ENCODE data around the gene PWP1.

The PWP1 gene

GRCh38 chr12:107730618-107731341 lies 45.2 kb downstream of the PWP1 start:
- WGBS, 2 experiments, result 88 to 96% methylated on average over 4 of the region's 4 CpGs
- Histone ChIP-seq H3K9me3 (ENCODE audit: control insufficient read depth, low read length) (no peaks in the 10 kb centered on the region), H3K36me3 (ENCODE audit: control insufficient read depth, insufficient read depth, low read length) (peaks cover 21% of the 10 kb centered on the region), H3K27ac (ENCODE audit: insufficient read depth, low read depth, low read length, poor library complexity, severe bottlenecking) (no peak overlapping the region), H3K4me1 (ENCODE audit: control insufficient read depth, insufficient read depth, low read length) (no peaks in the 10 kb centered on the region), H3K27me3 (ENCODE audit: control insufficient read depth, insufficient read depth, low read length, poor library complexity, severe bottlenecking) (no peaks in the 10 kb centered on the region), H3K4me3 (ENCODE audit: insufficient read depth, low read depth, low read length) (no peak overlapping the region)

GRCh38 chr12:107731366-107731765 lies 45.8 kb downstream of the PWP1 start:
- no peaks in the 10 kb centered on the region for H3K27me3 ChIP-seq (ENCODE audit: control insufficient read depth, insufficient read depth, low read length, poor library complexity, severe bottlenecking)

GRCh38 chr12:107732365-107732764 lies 46.8 kb downstream of the PWP1 start:
- Histone ChIP-seq H3K9me3 (ENCODE audit: control insufficient read depth, low read length) (no peaks in the 10 kb centered on the region), H3K36me3 (ENCODE audit: control insufficient read depth, insufficient read depth, low read length) (peaks cover 37% of the 10 kb centered on the region), H3K27me3 (ENCODE audit: control insufficient read depth, insufficient read depth, low read length, poor library complexity, severe bottlenecking) (no peaks in the 10 kb centered on the region), H3K4me3 (ENCODE audit: insufficient read depth, low read depth, low read length) (no peak overlapping the region), H3K27ac (ENCODE audit: insufficient read depth, low read depth, low read length, poor library complexity, severe bottlenecking) (no peak overlapping the region), H3K4me1 (ENCODE audit: control insufficient read depth, insufficient read depth, low read length) (no peaks in the 10 kb centered on the region)
- 81 to 90% methylated on average over 3 of the region's 3 CpGs for WGBS, 2 experiments

More at GRCh38 chr12:107731366-107731765, 45.8 kb downstream of the PWP1 start:
- Histone ChIP-seq H3K27ac (ENCODE audit: insufficient read depth, low read depth, low read length, poor library complexity, severe bottlenecking) (no peak overlapping the region), H3K4me1 (ENCODE audit: control insufficient read depth, insufficient read depth, low read length) (no peaks in the 10 kb centered on the region), H3K9me3 (ENCODE audit: control insufficient read depth, low read length) (no peaks in the 10 kb centered on the region), H3K4me3 (ENCODE audit: insufficient read depth, low read depth, low read length) (no peak overlapping the region), H3K36me3 (ENCODE audit: control insufficient read depth, insufficient read depth, low read length) (peaks cover 27% of the 10 kb centered on the region)
- 90 to 92% methylated on average over 4 of the region's 4 CpGs for WGBS, 2 experiments

- Histone ChIP-seq H3K9me3 (ENCODE audit: control insufficient read depth, low read length) (no peaks in the 10 kb centered on the region), H3K4me3 (ENCODE audit: insufficient read depth, low read depth, low read length) (no peak overlapping the region), H3K27me3 (ENCODE audit: control insufficient read depth, insufficient read depth, low read length, poor library complexity, severe bottlenecking) (no peaks in the 10 kb centered on the region), H3K36me3 (ENCODE audit: control insufficient read depth, insufficient read depth, low read length) (peaks cover 48% of the 10 kb centered on the region), H3K4me1 (ENCODE audit: control insufficient read depth, insufficient read depth, low read length) (no peaks in the 10 kb centered on the region), H3K27ac (ENCODE audit: insufficient read depth, low read depth, low read length, poor library complexity, severe bottlenecking) (no peak overlapping the region)
- WGBS, 2 experiments, result 94% methylated on average over 5 of the region's 5 CpGs
These were observed 48.5 kb downstream of the PWP1 start for GRCh38 chr12:107734139-107734538.

GRCh38 chr12:107735763-107736162 lies 50.2 kb downstream of the PWP1 start:
- Histone ChIP-seq H3K27ac (ENCODE audit: insufficient read depth, low read depth, low read length, poor library complexity, severe bottlenecking) (no peak overlapping the region), H3K4me3 (ENCODE audit: insufficient read depth, low read depth, low read length) (no peak overlapping the region), H3K4me1 (ENCODE audit: control insufficient read depth, insufficient read depth, low read length) (no peaks in the 10 kb centered on the region), H3K27me3 (ENCODE audit: control insufficient read depth, insufficient read depth, low read length, poor library complexity, severe bottlenecking) (no peaks in the 10 kb centered on the region), H3K36me3 (ENCODE audit: control insufficient read depth, insufficient read depth, low read length) (peaks cover 64% of the 10 kb centered on the region), H3K9me3 (ENCODE audit: control insufficient read depth, low read length) (no peaks in the 10 kb centered on the region)
- 92 to 98% methylated on average over 2 of the region's 2 CpGs for WGBS, 2 experiments

- H3K9me3 ChIP-seq (ENCODE audit: control insufficient read depth, low read length), result no peaks in the 10 kb centered on the region
- H3K36me3 ChIP-seq (ENCODE audit: control insufficient read depth, insufficient read depth, low read length), result peaks cover 72% of the 10 kb centered on the region
- H3K4me1 ChIP-seq (ENCODE audit: control insufficient read depth, insufficient read depth, low read length), result no peaks in the 10 kb centered on the region
- no peak overlapping the region for H3K4me3 ChIP-seq (ENCODE audit: insufficient read depth, low read depth, low read length)
- WGBS, 2 experiments, result 95% methylated on average over 3 to 4 of the region's 4 CpGs
- H3K27me3 ChIP-seq (ENCODE audit: control insufficient read depth, insufficient read depth, low read length, poor library complexity, severe bottlenecking), result no peaks in the 10 kb centered on the region
- no peak overlapping the region for H3K27ac ChIP-seq (ENCODE audit: insufficient read depth, low read depth, low read length, poor library complexity, severe bottlenecking)
These were observed 51.3 kb downstream of the PWP1 start for GRCh38 chr12:107736914-107737313.

- Histone ChIP-seq H3K9me3 (ENCODE audit: control insufficient read depth, low read length) (no peaks in the 10 kb centered on the region), H3K27ac (ENCODE audit: insufficient read depth, low read depth, low read length, poor library complexity, severe bottlenecking) (no peak overlapping the region), H3K27me3 (ENCODE audit: control insufficient read depth, insufficient read depth, low read length, poor library complexity, severe bottlenecking) (no peaks in the 10 kb centered on the region), H3K36me3 (ENCODE audit: control insufficient read depth, insufficient read depth, low read length) (peaks cover 30% of the 10 kb centered on the region), H3K4me1 (ENCODE audit: control insufficient read depth, insufficient read depth, low read length) (no peaks in the 10 kb centered on the region), H3K4me3 (ENCODE audit: insufficient read depth, low read depth, low read length) (no peak overlapping the region)
- 94 to 96% methylated on average over 6 of the region's 6 CpGs for WGBS, 2 experiments
These were observed 62.9 kb downstream of the PWP1 start for GRCh38 chr12:107748472-107748871.

GRCh38 chr12:107749083-107749482 lies 63.5 kb downstream of the PWP1 start:
- Histone ChIP-seq H3K4me3 (ENCODE audit: insufficient read depth, low read depth, low read length) (no peak overlapping the region), H3K9me3 (ENCODE audit: control insufficient read depth, low read length) (no peaks in the 10 kb centered on the region), H3K36me3 (ENCODE audit: control insufficient read depth, insufficient read depth, low read length) (peaks cover 30% of the 10 kb centered on the region), H3K27me3 (ENCODE audit: control insufficient read depth, insufficient read depth, low read length, poor library complexity, severe bottlenecking) (no peaks in the 10 kb centered on the region), H3K27ac (ENCODE audit: insufficient read depth, low read depth, low read length, poor library complexity, severe bottlenecking) (no peak overlapping the region), H3K4me1 (ENCODE audit: control insufficient read depth, insufficient read depth, low read length) (no peaks in the 10 kb centered on the region)
- 95 to 97% methylated on average over 1 of the region's 1 CpG for WGBS, 2 experiments

- Histone ChIP-seq H3K4me3 (ENCODE audit: insufficient read depth, low read depth, low read length) (peak overlapping the region; percentile 88), H3K36me3 (ENCODE audit: control insufficient read depth, insufficient read depth, low read length) (peaks cover 18% of the 10 kb centered on the region), H3K9me3 (ENCODE audit: control insufficient read depth, low read length) (no peaks in the 10 kb centered on the region), H3K4me1 (ENCODE audit: control insufficient read depth, insufficient read depth, low read length) (peaks cover 7% of the 10 kb centered on the region), H3K27ac (ENCODE audit: insufficient read depth, low read depth, low read length, poor library complexity, severe bottlenecking) (no peak overlapping the region), H3K27me3 (ENCODE audit: control insufficient read depth, insufficient read depth, low read length, poor library complexity, severe bottlenecking) (peaks cover 11% of the 10 kb centered on the region)
- 54 to 64% methylated on average over 3 of the region's 3 CpGs for WGBS, 2 experiments
These were observed 73.8 kb downstream of the PWP1 start for GRCh38 chr12:107759410-107759809.

GRCh38 chr12:107760207-107760808 lies 74.7 kb downstream of the PWP1 start:
- WGBS, 2 experiments, result 2 to 3% methylated on average over 30 of the region's 30 CpGs
- H3K27ac ChIP-seq (ENCODE audit: insufficient read depth, low read depth, low read length, poor library complexity, severe bottlenecking), result peak overlapping the region; percentile 48
- peaks cover 18% of the 10 kb centered on the region for H3K36me3 ChIP-seq (ENCODE audit: control insufficient read depth, insufficient read depth, low read length)
- peaks cover 7% of the 10 kb centered on the region for H3K4me1 ChIP-seq (ENCODE audit: control insufficient read depth, insufficient read depth, low read length)
- H3K4me3 ChIP-seq (ENCODE audit: insufficient read depth, low read depth, low read length), result peak overlapping the region; percentile 88
- H3K27me3 ChIP-seq (ENCODE audit: control insufficient read depth, insufficient read depth, low read length, poor library complexity, severe bottlenecking), result peaks cover 18% of the 10 kb centered on the region
- no peaks in the 10 kb centered on the region for H3K9me3 ChIP-seq (ENCODE audit: control insufficient read depth, low read length)

All from ectodermal cell (in vitro differentiated cells).